ENCODE measurements around the gene TLCD3A. TPM values are rescaled to one million over a fixed set of nuclear protein-coding genes. Genes with fewer than 3 reads are reported as not detected.

TLCD3A gene
- total and polyA plus RNA-seq, 2 of the 4 experiments (the other 2 are of a cell fraction) = 15.2 to 35.0 TPM

- Histone ChIP-seq H3K27ac (ENCODE audit: insufficient read depth, low read length) (no peak overlapping the region), H3K9me3 (ENCODE audit: control insufficient read depth, insufficient read depth, low read length) (no peaks in the 10 kb centered on the region), H2AK5ac (ENCODE audit: low read depth, low read length) (no peak overlapping the region), H4K8ac (ENCODE audit: low read depth in 2 of 2, low read length in 2 of 2) (no peak overlapping the region), H3K23ac (ENCODE audit: low read depth, low read length) (no peak overlapping the region), H2AFZ (replicated peaks; ENCODE audit: low read length, poor library complexity) (no peak overlapping the region), H4K5ac (ENCODE audit: low read depth, low read length) (no peak overlapping the region), H4K91ac (ENCODE audit: insufficient read depth, low read depth, low read length) (no peak overlapping the region), H3K4ac (ENCODE audit: low read depth, low read length) (no peak overlapping the region), H3K4me3 (ENCODE audit: insufficient read depth, low read depth, low read length) (no peak overlapping the region), H3K79me1 (ENCODE audit: low read depth in 1 of 2, low read length in 2 of 2) (peaks cover 28 to 69% of the 10 kb centered on the region in 2 experiments), H2BK20ac (ENCODE audit: low read depth, low read length) (no peak overlapping the region), H3K27me3 (ENCODE audit: control insufficient read depth, insufficient read depth, low read length) (no peaks in the 10 kb centered on the region), H3K18ac (ENCODE audit: low read depth, low read length) (no peak overlapping the region), H2BK15ac (ENCODE audit: low read depth, low read length) (no peak overlapping the region), H3K14ac (replicated peaks; ENCODE audit: low read depth, low read length) (no peak overlapping the region), H2BK5ac (ENCODE audit: low read depth, low read length, poor library complexity, severe bottlenecking) (no peak overlapping the region), H3K56ac (ENCODE audit: extremely low read depth, insufficient read depth, low read length) (no peak overlapping the region), H2AK9ac (replicated peaks; ENCODE audit: low read depth, low read length, poor library complexity) (no peak overlapping the region), H3K9ac (ENCODE audit: low read depth, low read length) (no peak overlapping the region), H3K36me3 (ENCODE audit: control insufficient read depth, insufficient read depth, low read length) (peaks cover 22% of the 10 kb centered on the region), H4K20me1 (ENCODE audit: insufficient read depth, low read length) (peaks cover 14% of the 10 kb centered on the region), H2BK120ac (ENCODE audit: low read depth, low read length) (no peak overlapping the region), H3K4me2 (ENCODE audit: low read depth, low read length) (no peak overlapping the region), H3K9me1 (ENCODE audit: insufficient read depth, low read length) (peaks cover 5% of the 10 kb centered on the region; the same call in 1 of the 2 replicates), H3K4me1 (ENCODE audit: control insufficient read depth, insufficient read depth, low read length) (peaks cover 6% of the 10 kb centered on the region)
- ATAC-seq (ENCODE audit: low read depth) = no peak
- DNase-seq = no peak
- BruUV-seq (replicated peaks) = no TSS peak
- intact Hi-C loops (cut with micrococcal nuclease) (no loop called here), dilution Hi-C loops (cut with HindIII; ENCODE audit: low sequenced_read_pairs, unreplicated experiment) (no loop called here), in situ Hi-C loops (cut with MboI; ENCODE audit: low sequenced_read_pairs) (no loop called here)
- CTCF ChIA-PET = no interaction called here
- TF ChIP-seq MAFK (IDR thresholded peaks at IDR 0.05; ENCODE audit: low read depth, low read length) = peak; percentile 50; the same call in 1 of the 2 replicates
- no peak for TF ChIP-seq CEBPB (IDR thresholded peaks at IDR 0.05; ENCODE audit: low read depth, low read length)
- POLR2A ChIA-PET (ENCODE audit: unreplicated experiment) = no interaction called here
- WGBS, 2 experiments (ENCODE audit: extremely low coverage in 2 of 2, insufficient read length in 1 of 2) = 83% methylated on average over 1 of the region's 5 CpGs; no CpG with 5 or more reads in 1 of the 2 experiments
These were observed 24.3 kb upstream of the TLCD3A start for GRCh38 chr17:708132-708531.
